ENCODE results near the gene ZC3HAV1L.

DNA sequence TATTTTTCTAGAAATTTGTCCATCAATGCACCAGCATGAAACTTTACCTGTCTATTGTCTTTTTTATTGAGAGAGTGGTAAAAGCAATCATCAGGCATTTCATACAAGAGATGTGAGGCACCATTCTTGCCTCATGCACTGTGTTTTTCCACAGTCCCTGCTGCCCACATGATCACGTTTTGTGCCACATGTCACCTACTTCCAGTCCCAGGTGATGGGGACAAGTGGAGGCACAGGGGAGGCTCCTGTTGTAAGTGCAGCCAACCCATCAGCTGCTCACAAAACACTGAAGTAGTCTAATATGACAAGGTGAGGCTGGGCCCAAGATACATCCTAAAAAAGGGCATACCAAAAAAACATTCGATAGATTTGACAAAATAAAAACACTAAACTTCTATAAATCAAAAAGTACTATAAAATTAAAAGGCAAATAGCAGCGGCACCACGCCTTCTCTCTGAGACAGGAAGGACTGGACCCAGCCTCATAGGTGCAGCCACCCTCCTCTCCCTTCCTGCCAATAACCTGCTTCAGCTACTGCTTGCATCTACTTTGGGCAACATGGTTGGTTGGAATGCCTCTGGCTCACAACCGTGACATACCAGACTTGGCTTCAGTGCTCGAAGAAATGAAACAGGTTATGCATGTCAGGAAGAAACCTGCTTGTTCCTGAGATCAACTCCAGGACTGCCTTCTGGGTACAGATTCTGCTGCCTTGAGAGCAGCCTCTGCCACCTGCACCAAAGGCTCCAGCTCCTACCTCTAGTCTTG is 2.3 kb downstream of the ZC3HAV1L start:
- TF ChIP-seq POLR2AphosphoS5 (IDR thresholded peaks at IDR 0.05) (no peak), POLR2A (IDR thresholded peaks at IDR 0.05) (no peak)
- TF ChIP-seq, protein P1, sequence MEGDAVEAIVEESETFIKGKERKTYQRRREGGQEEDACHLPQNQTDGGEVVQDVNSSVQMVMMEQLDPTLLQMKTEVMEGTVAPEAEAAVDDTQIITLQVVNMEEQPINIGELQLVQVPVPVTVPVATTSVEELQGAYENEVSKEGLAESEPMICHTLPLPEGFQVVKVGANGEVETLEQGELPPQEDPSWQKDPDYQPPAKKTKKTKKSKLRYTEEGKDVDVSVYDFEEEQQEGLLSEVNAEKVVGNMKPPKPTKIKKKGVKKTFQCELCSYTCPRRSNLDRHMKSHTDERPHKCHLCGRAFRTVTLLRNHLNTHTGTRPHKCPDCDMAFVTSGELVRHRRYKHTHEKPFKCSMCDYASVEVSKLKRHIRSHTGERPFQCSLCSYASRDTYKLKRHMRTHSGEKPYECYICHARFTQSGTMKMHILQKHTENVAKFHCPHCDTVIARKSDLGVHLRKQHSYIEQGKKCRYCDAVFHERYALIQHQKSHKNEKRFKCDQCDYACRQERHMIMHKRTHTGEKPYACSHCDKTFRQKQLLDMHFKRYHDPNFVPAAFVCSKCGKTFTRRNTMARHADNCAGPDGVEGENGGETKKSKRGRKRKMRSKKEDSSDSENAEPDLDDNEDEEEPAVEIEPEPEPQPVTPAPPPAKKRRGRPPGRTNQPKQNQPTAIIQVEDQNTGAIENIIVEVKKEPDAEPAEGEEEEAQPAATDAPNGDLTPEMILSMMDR (IDR thresholded peaks at IDR 0.05), result no peak

Data from breast epithelium (tissue), 3 donors.